Measurements from ENCODE around the gene CMTM8.

CMTM8 gene

DNA sequence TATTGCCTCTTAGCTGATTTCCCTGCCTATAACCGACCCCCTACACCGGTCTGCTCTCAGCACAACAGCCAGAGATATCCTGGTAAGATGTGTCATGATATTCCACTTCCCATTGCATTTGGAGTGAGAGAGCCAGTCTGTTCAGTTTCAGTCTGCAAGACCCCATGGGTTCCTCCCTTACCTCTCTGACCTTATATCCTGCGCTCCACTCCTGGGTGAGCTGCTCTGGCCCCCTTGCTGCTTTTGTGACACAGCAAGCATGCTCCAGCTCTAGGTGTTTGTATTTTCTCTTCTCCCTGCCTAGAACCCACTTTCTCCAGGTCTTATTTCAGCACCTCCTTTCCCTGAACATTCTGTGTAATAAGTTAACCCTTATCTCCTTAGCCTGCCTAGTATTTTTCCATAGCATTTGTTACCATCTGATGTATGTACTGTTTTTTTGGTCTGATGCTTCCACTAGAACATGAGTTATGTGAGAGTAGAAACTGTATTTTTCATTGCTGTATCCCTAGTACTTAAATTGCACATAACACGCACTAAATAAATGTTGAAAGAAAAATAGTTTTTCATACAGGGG is 44.2 kb downstream of the CMTM8 start:
- H3K36me3 ChIP-seq (ENCODE audit: insufficient read depth, low read depth, low read length), result no peaks in the 10 kb centered on the region
- no peaks in the 10 kb centered on the region for H3K4me1 ChIP-seq (ENCODE audit: insufficient read depth, low read length)
- no peaks in the 10 kb centered on the region for H3K27me3 ChIP-seq (ENCODE audit: insufficient read depth, low read length)
- H3K27ac ChIP-seq (ENCODE audit: low read length), result no peak overlapping the region
- H3K9ac ChIP-seq (ENCODE audit: low read depth, low read length), result no peak overlapping the region
- H3K4me3 ChIP-seq (ENCODE audit: low read length), result no peak overlapping the region
- H3K9me3 ChIP-seq (ENCODE audit: insufficient read depth, low read depth, low read length), result no peaks in the 10 kb centered on the region

DNA sequence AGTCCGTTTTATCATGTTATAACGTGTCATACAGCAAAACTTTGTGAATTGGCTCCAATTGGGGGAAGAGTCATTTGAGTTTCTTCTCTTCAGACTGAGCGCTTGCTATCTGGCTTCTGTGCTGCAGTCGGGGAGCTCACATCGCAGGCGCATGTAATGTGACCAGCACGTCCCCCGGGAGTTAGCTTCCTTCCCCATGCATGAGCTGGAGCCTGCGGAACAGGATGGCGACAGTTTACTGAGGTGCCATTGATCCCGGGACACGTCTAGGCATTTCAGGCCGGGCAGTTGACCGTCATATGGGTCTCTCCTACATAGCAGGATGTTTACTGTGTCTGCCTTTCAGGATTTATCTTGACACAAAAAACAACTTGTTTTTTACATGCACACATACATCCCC is 44.8 kb downstream of the CMTM8 start:
- no peaks in the 10 kb centered on the region for H3K9me3 ChIP-seq (ENCODE audit: insufficient read depth, low read depth, low read length)
- no peaks in the 10 kb centered on the region for H3K4me1 ChIP-seq (ENCODE audit: insufficient read depth, low read length)
- H3K4me3 ChIP-seq (ENCODE audit: low read length), result no peak overlapping the region
- no peak overlapping the region for H3K9ac ChIP-seq (ENCODE audit: low read depth, low read length)
- H3K27me3 ChIP-seq (ENCODE audit: insufficient read depth, low read length), result no peaks in the 10 kb centered on the region
- H3K27ac ChIP-seq (ENCODE audit: low read length), result no peak overlapping the region
- H3K36me3 ChIP-seq (ENCODE audit: insufficient read depth, low read depth, low read length), result no peaks in the 10 kb centered on the region

GRCh38 chr3:32284443-32285212 is 46.1 kb downstream of the CMTM8 start:
- no peak overlapping the region for H3K4me3 ChIP-seq (ENCODE audit: low read length)
- no peaks in the 10 kb centered on the region for H3K27me3 ChIP-seq (ENCODE audit: insufficient read depth, low read length)
- no peak overlapping the region for H3K27ac ChIP-seq (ENCODE audit: low read length)
- no peaks in the 10 kb centered on the region for H3K9me3 ChIP-seq (ENCODE audit: insufficient read depth, low read depth, low read length)
- H3K9ac ChIP-seq (ENCODE audit: low read depth, low read length), result no peak overlapping the region
- no peaks in the 10 kb centered on the region for H3K4me1 ChIP-seq (ENCODE audit: insufficient read depth, low read length)
- H3K36me3 ChIP-seq (ENCODE audit: insufficient read depth, low read depth, low read length), result no peaks in the 10 kb centered on the region

GRCh38 chr3:32285891-32286290 is 47.4 kb downstream of the CMTM8 start:
- Histone ChIP-seq H3K4me1 (ENCODE audit: insufficient read depth, low read length) (no peaks in the 10 kb centered on the region), H3K27me3 (ENCODE audit: insufficient read depth, low read length) (no peaks in the 10 kb centered on the region), H3K9ac (ENCODE audit: low read depth, low read length) (no peak overlapping the region), H3K4me3 (ENCODE audit: low read length) (no peak overlapping the region), H3K27ac (ENCODE audit: low read length) (no peak overlapping the region), H3K9me3 (ENCODE audit: insufficient read depth, low read depth, low read length) (no peaks in the 10 kb centered on the region), H3K36me3 (ENCODE audit: insufficient read depth, low read depth, low read length) (no peaks in the 10 kb centered on the region)

DNA sequence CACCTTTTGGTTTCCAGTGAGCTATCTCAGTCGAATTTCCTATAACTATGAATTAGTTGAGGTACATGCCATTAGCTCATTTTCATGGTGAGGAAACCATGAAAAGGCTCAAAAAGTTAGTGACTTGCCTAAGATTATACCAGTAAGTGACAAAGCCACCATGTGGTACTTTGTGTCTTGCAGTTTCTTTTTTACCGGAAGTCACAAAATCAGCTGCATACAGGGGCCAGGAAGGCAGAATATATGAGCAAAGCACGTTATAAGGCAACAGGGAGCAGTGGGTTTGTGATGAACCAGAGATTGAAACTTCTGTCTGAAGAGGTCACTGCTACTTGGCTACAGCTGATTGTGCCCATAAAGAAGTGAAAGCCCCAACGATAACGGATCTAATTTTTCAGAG is 50.3 kb downstream of the CMTM8 start:
- H3K9ac ChIP-seq (ENCODE audit: low read depth, low read length), result no peak overlapping the region

DNA sequence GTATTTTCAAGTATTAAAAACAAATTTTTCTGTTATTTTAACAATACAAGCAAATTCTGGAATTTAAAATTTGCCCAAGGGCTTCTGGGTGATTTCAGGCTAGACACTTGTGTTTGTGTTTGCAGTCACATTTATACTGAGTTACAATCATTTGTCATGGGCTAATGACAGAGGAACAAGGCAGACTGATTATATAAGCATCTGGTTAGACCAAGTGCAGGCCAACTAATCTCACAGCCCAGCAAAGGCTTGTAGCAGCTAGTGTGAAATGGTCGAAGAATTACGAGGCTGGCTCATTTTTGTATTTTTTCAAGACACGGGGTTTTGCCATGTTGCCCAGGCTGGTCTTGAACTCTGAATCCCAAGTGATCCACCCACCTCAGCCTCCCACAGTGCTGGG is 52.1 kb downstream of the CMTM8 start:
- no peaks in the 10 kb centered on the region for H3K9me3 ChIP-seq (ENCODE audit: insufficient read depth, low read depth, low read length)
- no peaks in the 10 kb centered on the region for H3K36me3 ChIP-seq (ENCODE audit: insufficient read depth, low read depth, low read length)
- no peak overlapping the region for H3K4me3 ChIP-seq (ENCODE audit: low read length)
- H3K9ac ChIP-seq (ENCODE audit: low read depth, low read length), result no peak overlapping the region
- no peak overlapping the region for H3K27ac ChIP-seq (ENCODE audit: low read length)
- H3K27me3 ChIP-seq (ENCODE audit: insufficient read depth, low read length), result no peaks in the 10 kb centered on the region
- H3K4me1 ChIP-seq (ENCODE audit: insufficient read depth, low read length), result no peaks in the 10 kb centered on the region

More for the DNA sequence above, 50.3 kb downstream of the CMTM8 start:
- Histone ChIP-seq H3K27ac (ENCODE audit: low read length) (no peak overlapping the region), H3K9me3 (ENCODE audit: insufficient read depth, low read depth, low read length) (no peaks in the 10 kb centered on the region), H3K4me1 (ENCODE audit: insufficient read depth, low read length) (no peaks in the 10 kb centered on the region), H3K27me3 (ENCODE audit: insufficient read depth, low read length) (no peaks in the 10 kb centered on the region), H3K36me3 (ENCODE audit: insufficient read depth, low read depth, low read length) (no peaks in the 10 kb centered on the region), H3K4me3 (ENCODE audit: low read length) (no peak overlapping the region)

DNA sequence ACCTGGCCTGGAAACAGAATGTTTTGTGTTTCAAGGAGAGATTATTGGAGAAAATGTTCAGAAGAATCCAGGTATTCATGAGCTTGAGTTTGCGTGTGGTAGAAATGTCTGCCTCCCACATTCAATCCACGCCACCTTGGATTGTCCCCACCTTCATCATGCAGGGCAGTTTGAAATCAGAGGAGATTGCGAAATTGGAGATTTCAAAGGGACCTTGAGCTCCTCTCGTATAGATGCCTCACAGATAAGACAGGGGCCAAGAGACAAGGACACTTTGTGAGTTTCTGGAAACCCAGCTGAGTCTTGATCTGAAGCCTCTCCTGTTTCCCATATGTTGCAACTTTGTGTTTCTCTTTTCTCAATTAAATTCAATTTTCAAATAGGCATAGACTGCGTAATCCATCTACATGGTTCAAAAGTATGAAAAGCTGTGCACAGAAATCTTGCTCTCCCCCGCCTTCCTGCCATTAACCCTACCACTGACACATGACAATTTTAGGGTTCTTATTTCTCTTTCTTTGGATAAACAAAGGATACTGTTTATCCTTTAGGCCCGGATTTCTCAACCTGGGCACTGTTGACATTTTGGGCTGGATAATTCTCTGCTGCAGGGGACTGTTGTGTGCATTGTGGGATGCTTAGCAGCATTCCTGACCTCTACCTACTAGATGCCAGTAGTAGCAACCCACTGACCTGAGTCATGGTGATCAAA is 53.8 kb downstream of the CMTM8 start:
- Histone ChIP-seq H3K36me3 (ENCODE audit: insufficient read depth, low read depth, low read length) (no peaks in the 10 kb centered on the region), H3K27me3 (ENCODE audit: insufficient read depth, low read length) (no peaks in the 10 kb centered on the region), H3K9me3 (ENCODE audit: insufficient read depth, low read depth, low read length) (no peaks in the 10 kb centered on the region), H3K4me1 (ENCODE audit: insufficient read depth, low read length) (no peaks in the 10 kb centered on the region), H3K9ac (ENCODE audit: low read depth, low read length) (no peak overlapping the region), H3K4me3 (ENCODE audit: low read length) (no peak overlapping the region), H3K27ac (ENCODE audit: low read length) (no peak overlapping the region)

DNA sequence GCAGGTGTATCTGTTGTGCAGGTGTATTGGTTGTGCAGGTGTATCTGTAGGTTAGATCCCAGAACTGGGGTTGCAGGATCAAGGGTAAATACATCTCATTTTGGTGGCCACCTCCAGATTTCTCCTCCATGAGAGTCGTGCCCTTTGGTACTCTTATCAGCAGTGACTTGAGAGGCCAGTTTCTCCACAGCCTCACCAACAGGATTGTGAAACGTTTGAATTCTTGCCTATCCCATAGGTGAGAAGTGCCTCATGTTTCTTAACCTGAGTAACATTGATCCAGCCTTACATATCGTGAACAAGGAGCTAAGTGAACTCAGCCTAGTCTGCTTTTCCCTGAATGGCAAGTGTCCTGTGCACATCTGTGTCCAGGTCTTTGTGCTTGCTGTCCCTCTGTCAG is 55.4 kb downstream of the CMTM8 start:
- Histone ChIP-seq H3K4me1 (ENCODE audit: insufficient read depth, low read length) (no peaks in the 10 kb centered on the region), H3K27ac (ENCODE audit: low read length) (no peak overlapping the region), H3K4me3 (ENCODE audit: low read length) (no peak overlapping the region), H3K9me3 (ENCODE audit: insufficient read depth, low read depth, low read length) (no peaks in the 10 kb centered on the region), H3K36me3 (ENCODE audit: insufficient read depth, low read depth, low read length) (no peaks in the 10 kb centered on the region), H3K27me3 (ENCODE audit: insufficient read depth, low read length) (no peaks in the 10 kb centered on the region), H3K9ac (ENCODE audit: low read depth, low read length) (no peak overlapping the region)

DNA sequence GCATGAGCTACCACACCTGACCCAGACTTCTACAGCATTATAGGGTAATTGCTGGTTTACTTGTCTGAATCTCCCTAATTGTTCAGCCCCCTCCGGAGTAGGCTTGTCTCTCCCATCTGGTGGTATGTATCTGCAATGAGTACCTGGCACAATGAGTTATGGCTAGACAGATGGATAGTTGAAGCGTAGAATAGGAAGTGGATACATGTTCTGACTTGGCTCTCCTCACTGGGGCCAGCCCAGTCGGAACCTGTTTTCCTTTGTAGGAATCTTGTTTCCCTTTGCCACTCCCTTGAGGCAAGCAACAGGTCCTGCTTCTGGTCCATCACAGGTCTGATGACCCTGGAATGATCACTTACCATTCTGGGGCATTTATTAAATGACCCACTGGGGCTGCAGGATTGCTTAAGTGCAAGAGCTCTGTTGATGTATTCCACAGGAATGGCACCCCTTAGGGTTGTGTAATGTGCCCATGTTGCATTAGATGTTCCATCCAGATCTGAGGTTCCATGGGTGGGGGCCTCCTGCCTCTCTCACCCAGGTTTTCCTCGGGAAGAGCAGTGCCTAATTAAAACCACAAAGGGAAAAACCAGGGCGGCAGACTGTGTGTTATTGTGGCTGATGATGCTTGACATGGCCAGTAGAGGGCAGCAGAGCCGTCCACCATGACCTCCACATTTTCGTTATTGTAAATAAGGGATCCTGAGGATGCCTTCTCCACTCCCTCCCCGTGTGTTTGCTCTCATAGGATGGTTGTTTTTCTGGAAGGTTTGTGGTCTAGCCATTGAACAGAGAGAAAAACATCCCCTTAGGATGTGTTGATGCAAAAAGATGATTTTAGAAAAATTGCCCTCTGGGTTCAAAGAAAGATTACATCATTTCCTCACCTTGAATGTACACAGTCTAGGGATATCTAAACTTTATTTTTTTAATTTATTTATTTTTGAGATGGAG is 58.0 kb downstream of the CMTM8 start:
- H3K4me3 ChIP-seq (ENCODE audit: low read length), result no peak overlapping the region
- no peaks in the 10 kb centered on the region for H3K27me3 ChIP-seq (ENCODE audit: insufficient read depth, low read length)
- no peak overlapping the region for H3K9ac ChIP-seq (ENCODE audit: low read depth, low read length)
- no peaks in the 10 kb centered on the region for H3K36me3 ChIP-seq (ENCODE audit: insufficient read depth, low read depth, low read length)
- no peak overlapping the region for H3K27ac ChIP-seq (ENCODE audit: low read length)
- no peaks in the 10 kb centered on the region for H3K9me3 ChIP-seq (ENCODE audit: insufficient read depth, low read depth, low read length)
- H3K4me1 ChIP-seq (ENCODE audit: insufficient read depth, low read length), result no peaks in the 10 kb centered on the region

DNA sequence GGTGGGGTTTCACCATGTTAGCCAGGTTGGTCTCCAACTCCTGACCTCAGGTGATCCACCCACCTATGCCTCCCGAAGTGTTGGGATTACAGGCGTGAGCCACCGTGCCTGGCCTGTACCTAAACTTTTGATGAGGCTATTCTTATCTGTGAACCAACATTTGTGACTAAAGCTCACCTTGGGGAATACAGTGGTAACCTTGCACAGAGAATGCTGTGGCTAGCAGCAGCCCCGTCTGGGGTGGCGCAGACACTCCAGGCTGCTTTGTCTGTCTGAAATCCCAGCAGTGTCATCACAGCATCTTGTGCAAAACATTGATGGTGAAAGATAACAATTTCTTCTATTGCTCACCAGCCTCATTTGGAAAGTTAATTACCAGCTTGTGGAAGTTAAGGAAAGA is 58.9 kb downstream of the CMTM8 start:
- H3K9me3 ChIP-seq (ENCODE audit: insufficient read depth, low read depth, low read length), result no peaks in the 10 kb centered on the region
- H3K9ac ChIP-seq (ENCODE audit: low read depth, low read length), result no peak overlapping the region
- H3K4me1 ChIP-seq (ENCODE audit: insufficient read depth, low read length), result no peaks in the 10 kb centered on the region; the same call in 1 of the 2 replicates
- H3K4me3 ChIP-seq (ENCODE audit: low read length), result no peak overlapping the region
- H3K27ac ChIP-seq (ENCODE audit: low read length), result no peak overlapping the region
- H3K36me3 ChIP-seq (ENCODE audit: insufficient read depth, low read depth, low read length), result no peaks in the 10 kb centered on the region
- H3K27me3 ChIP-seq (ENCODE audit: insufficient read depth, low read length), result no peaks in the 10 kb centered on the region

DNA sequence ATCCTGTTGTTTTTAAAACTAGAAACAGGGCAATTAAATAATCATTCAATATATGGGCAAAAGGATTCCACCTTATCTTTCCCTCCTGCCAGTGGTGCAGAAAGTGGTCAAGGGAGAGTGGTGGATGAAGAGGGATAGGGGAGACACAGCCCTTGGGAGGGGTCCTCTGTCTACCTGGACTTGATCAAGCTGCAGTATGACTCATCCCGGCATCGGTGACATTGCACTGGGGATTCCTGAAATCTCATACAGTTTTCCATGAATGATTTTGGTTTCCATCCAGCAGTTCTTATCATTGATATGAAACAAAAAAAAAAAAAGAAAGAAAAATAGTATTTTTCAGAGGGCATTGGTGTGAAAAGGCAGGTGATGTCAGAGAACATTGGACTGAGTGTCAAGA is 62.9 kb downstream of the CMTM8 start:
- no peak overlapping the region for H3K9ac ChIP-seq (ENCODE audit: low read depth, low read length)
- H3K36me3 ChIP-seq (ENCODE audit: insufficient read depth, low read depth, low read length), result no peaks in the 10 kb centered on the region
- peaks cover 27% of the 10 kb centered on the region for H3K4me1 ChIP-seq (ENCODE audit: insufficient read depth, low read length)
- H3K4me3 ChIP-seq (ENCODE audit: low read length), result no peak overlapping the region
- no peaks in the 10 kb centered on the region for H3K27me3 ChIP-seq (ENCODE audit: insufficient read depth, low read length)
- H3K9me3 ChIP-seq (ENCODE audit: insufficient read depth, low read depth, low read length), result no peaks in the 10 kb centered on the region
- no peak overlapping the region for H3K27ac ChIP-seq (ENCODE audit: low read length)

Measured in iPS-20b (cell line).